Omental fat pad (tissue), 4 donors: ENCODE results near the gene TK2. TPM values are rescaled to one million over a fixed set of nuclear protein-coding genes. Genes with fewer than 3 reads are reported as not detected.

Experiments
- ATAC-seq: fragments of 150-250 bp; one replicate; pipeline ENCODE4 v1.9.1; 2016; ENCODE audit warnings: mild to moderate bottlenecking, moderate library complexity; ENCODE audit not compliant: low FRiP score
- DNase-seq: peaks from one replicate; pipeline ENCODE4 v3.0.0-alpha.2; 2019; ENCODE audit warnings: low spot score
- CTCF ChIP-seq, 3 donors: fragments of 450-650 bp; IDR thresholded peaks; one replicate each; pipeline ENCODE4 v1.5.1; 2016 to 2017; ENCODE audit warnings: antibody characterized with exemption in 3 of 3, mild to moderate bottlenecking in 3 of 3, moderate library complexity in 2 of 3
- total RNA-seq, 4 donors: library from RNA; depleted of rRNA; stranded (reverse); fragments of >200 nt; gene quantifications; one replicate each; pipeline ENCODE4 v1.1.0, GENCODE V29; 2016

The TK2 gene
- total RNA-seq, 4 donors from 2014 or later: 39.9 to 69.7 (median 56.0) TPM

- TF ChIP-seq CTCF (IDR thresholded peaks at IDR 0.05): no peak
- ATAC-seq: no peak
- no peak for DNase-seq
These were observed 26.0 kb downstream of the TK2 start for GRCh38 chr16:66523861-66524354.

- no peak for TF ChIP-seq CTCF (IDR thresholded peaks at IDR 0.05)
These were observed 26.9 kb downstream of the TK2 start for GRCh38 chr16:66522816-66523590.

GRCh38 chr16:66521951-66522771 lies 27.8 kb downstream of the TK2 start:
- DNase-seq (no peak), ATAC-seq (no peak)
- TF ChIP-seq CTCF (IDR thresholded peaks at IDR 0.05): no peak

More at GRCh38 chr16:66522816-66523590, 26.9 kb downstream of the TK2 start:
- DNase-seq (no peak), ATAC-seq (no peak)

- DNase-seq (no peak), ATAC-seq (no peak)
- TF ChIP-seq CTCF (IDR thresholded peaks at IDR 0.05): no peak
These were observed 28.6 kb downstream of the TK2 start for GRCh38 chr16:66521252-66521713.

- no peak for ATAC-seq
- DNase-seq: no peak
These were observed 29.3 kb downstream of the TK2 start for GRCh38 chr16:66520406-66521170.

More at GRCh38 chr16:66520406-66521170, 29.3 kb downstream of the TK2 start:
- no peak for TF ChIP-seq CTCF (IDR thresholded peaks at IDR 0.05)
